ENCODE data around the gene PLA2G6.

- TF ChIP-seq CTCF (IDR thresholded peaks at IDR 0.05) (no peak), POLR2AphosphoS5 (IDR thresholded peaks at IDR 0.05) (peak; percentile 65 to 73), POLR2A (IDR thresholded peaks at IDR 0.05) (peak in 1 of 4 donors; percentile 48)
These were observed 118.8 kb downstream of the PLA2G6 start for GRCh38 chr22:38062791-38063190.

All from upper lobe of left lung (tissue), 4 donors.